ENCODE results near the gene ALDOB. TPM values are rescaled to one million over a fixed set of nuclear protein-coding genes. Genes with fewer than 3 reads are reported as not detected.
A peak's percentile ranks its signal among the peaks of the same experiment; 100 is the strongest.

ALDOB gene
- total RNA-seq, 1 experiment from 2014 or later = not detected

DNA sequence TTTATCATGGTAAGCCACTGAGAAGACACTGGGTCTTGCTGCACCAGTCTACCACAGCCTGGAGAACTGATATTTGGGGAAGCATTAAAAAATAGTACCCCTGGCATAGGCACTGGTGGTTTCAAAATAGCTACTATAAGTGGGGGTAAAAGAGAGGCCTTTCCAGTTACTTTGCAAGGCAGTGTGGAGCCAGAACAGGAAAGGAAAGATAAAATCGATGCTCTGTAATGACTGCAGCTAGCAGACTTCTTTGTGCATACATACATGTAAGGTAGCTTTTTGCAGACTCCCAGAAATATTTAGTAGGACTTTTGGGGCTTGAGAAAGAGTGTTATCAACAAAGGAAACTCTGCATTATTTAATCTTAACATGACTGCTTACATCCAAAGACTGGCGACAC lies 31.3 kb upstream of the ALDOB start:
- ChIA-PET CTCF (no interaction called here), POLR2A (ENCODE audit: unreplicated experiment) (no interaction called here)
- Histone ChIP-seq H2AFZ (ENCODE audit: low read length) (no peak overlapping the region), H3K27me3 (ENCODE audit: low read length) (peaks cover 10% of the 10 kb centered on the region; the same call in 1 of the 2 replicates), H3K9ac (ENCODE audit: low read length) (no peak overlapping the region), H3K9me3 (ENCODE audit: low read length) (no peaks in the 10 kb centered on the region), H3K4me1 (ENCODE audit: insufficient read depth, low read length) (peaks cover 14% of the 10 kb centered on the region), H3K9me2 (replicated peaks; ENCODE audit: low read length) (no peaks in the 10 kb centered on the region), H4K20me1 (ENCODE audit: low read length) (no peaks in the 10 kb centered on the region), H3K4me3 (ENCODE audit: low read length) (no peak overlapping the region), H3K27ac (ENCODE audit: low read length) (peak overlapping the region; percentile 40; the same call in 1 of the 2 replicates), H3K36me3 (ENCODE audit: low read depth, low read length) (no peaks in the 10 kb centered on the region), H3K79me2 (ENCODE audit: low read length) (no peaks in the 10 kb centered on the region), H3K4me2 (ENCODE audit: low read length) (no peak overlapping the region), H3F3A (ENCODE audit: low read length, unreplicated experiment) (no peaks in the 10 kb centered on the region)
- no peak for TF ChIP-seq EZH2 (IDR thresholded peaks at IDR 0.05; ENCODE audit: low read length, unreplicated experiment)
- TF ChIP-seq, protein P1, sequence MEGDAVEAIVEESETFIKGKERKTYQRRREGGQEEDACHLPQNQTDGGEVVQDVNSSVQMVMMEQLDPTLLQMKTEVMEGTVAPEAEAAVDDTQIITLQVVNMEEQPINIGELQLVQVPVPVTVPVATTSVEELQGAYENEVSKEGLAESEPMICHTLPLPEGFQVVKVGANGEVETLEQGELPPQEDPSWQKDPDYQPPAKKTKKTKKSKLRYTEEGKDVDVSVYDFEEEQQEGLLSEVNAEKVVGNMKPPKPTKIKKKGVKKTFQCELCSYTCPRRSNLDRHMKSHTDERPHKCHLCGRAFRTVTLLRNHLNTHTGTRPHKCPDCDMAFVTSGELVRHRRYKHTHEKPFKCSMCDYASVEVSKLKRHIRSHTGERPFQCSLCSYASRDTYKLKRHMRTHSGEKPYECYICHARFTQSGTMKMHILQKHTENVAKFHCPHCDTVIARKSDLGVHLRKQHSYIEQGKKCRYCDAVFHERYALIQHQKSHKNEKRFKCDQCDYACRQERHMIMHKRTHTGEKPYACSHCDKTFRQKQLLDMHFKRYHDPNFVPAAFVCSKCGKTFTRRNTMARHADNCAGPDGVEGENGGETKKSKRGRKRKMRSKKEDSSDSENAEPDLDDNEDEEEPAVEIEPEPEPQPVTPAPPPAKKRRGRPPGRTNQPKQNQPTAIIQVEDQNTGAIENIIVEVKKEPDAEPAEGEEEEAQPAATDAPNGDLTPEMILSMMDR (conservative IDR thresholded peaks at IDR 0.05; ENCODE audit: low read depth, low read length) = no peak
- TF ChIP-seq EZH2phosphoT487 (IDR thresholded peaks at IDR 0.05; ENCODE audit: borderline replicate concordance, low read length) = no peak
- no peak for ATAC-seq
- BruUV-seq (replicated peaks) = no TSS peak
- intact Hi-C loops (cut with micrococcal nuclease) = no loop called here
- DNase-seq = no peak

- CTCF ChIA-PET = no interaction called here
- Histone ChIP-seq H3K36me3 (ENCODE audit: low read depth, low read length) (no peaks in the 10 kb centered on the region), H3K4me2 (ENCODE audit: low read length) (peak overlapping the region; percentile 34; the same call in 1 of the 2 replicates), H2AFZ (ENCODE audit: low read length) (no peak overlapping the region), H3K9me2 (replicated peaks; ENCODE audit: low read length) (no peaks in the 10 kb centered on the region), H3K79me2 (ENCODE audit: low read length) (no peaks in the 10 kb centered on the region), H3F3A (ENCODE audit: low read length, unreplicated experiment) (no peaks in the 10 kb centered on the region), H4K20me1 (ENCODE audit: low read length) (no peaks in the 10 kb centered on the region), H3K27me3 (ENCODE audit: low read length) (0 out of 2 replicates have a peak, but pooled peaks cover 3% of the 10 kb centered on the region), H3K9ac (ENCODE audit: low read length) (no peak overlapping the region), H3K27ac (ENCODE audit: low read length) (no peak overlapping the region), H3K4me1 (ENCODE audit: insufficient read depth, low read length) (peaks cover 14% of the 10 kb centered on the region), H3K9me3 (ENCODE audit: low read length) (no peaks in the 10 kb centered on the region), H3K4me3 (ENCODE audit: low read length) (no peak overlapping the region)
- ATAC-seq = peak; percentile 66
- POLR2A ChIA-PET (ENCODE audit: unreplicated experiment) = no interaction called here
- TF ChIP-seq EZH2phosphoT487 (IDR thresholded peaks at IDR 0.05; ENCODE audit: borderline replicate concordance, low read length) (no peak), EZH2 (IDR thresholded peaks at IDR 0.05; ENCODE audit: low read length, unreplicated experiment) (no peak)
- TF ChIP-seq, protein P1 (conservative IDR thresholded peaks at IDR 0.05; ENCODE audit: low read depth, low read length) = peak; percentile 46
- peak; percentile 67 for DNase-seq
- BruUV-seq (replicated peaks) = no TSS peak
- intact Hi-C loops (cut with micrococcal nuclease) = no loop called here
These were observed 29.8 kb upstream of the ALDOB start for GRCh38 chr9:101465326-101465915.

GRCh38 chr9:101463397-101463796 lies 27.8 kb upstream of the ALDOB start:
- DNase-seq = peak; percentile 4
- Histone ChIP-seq H3K4me1 (ENCODE audit: insufficient read depth, low read length) (peaks cover 14% of the 10 kb centered on the region), H2AFZ (ENCODE audit: low read length) (no peak overlapping the region), H3K27ac (ENCODE audit: low read length) (no peak overlapping the region), H3K36me3 (ENCODE audit: low read depth, low read length) (no peaks in the 10 kb centered on the region), H3K9ac (ENCODE audit: low read length) (no peak overlapping the region), H4K20me1 (ENCODE audit: low read length) (no peaks in the 10 kb centered on the region), H3K79me2 (ENCODE audit: low read length) (no peaks in the 10 kb centered on the region), H3K9me3 (ENCODE audit: low read length) (no peaks in the 10 kb centered on the region), H3K4me3 (ENCODE audit: low read length) (no peak overlapping the region), H3K9me2 (replicated peaks; ENCODE audit: low read length) (no peaks in the 10 kb centered on the region), H3F3A (ENCODE audit: low read length, unreplicated experiment) (no peaks in the 10 kb centered on the region), H3K27me3 (ENCODE audit: low read length) (no peaks in the 10 kb centered on the region), H3K4me2 (ENCODE audit: low read length) (no peak overlapping the region)
- BruUV-seq (replicated peaks) = no TSS peak
- intact Hi-C loops (cut with micrococcal nuclease) = no loop called here
- CTCF ChIA-PET = no interaction called here
- no peak; the same call in 1 of the 2 replicates for ATAC-seq
- TF ChIP-seq, protein P1 (conservative IDR thresholded peaks at IDR 0.05; ENCODE audit: low read depth, low read length) = no peak
- TF ChIP-seq EZH2phosphoT487 (IDR thresholded peaks at IDR 0.05; ENCODE audit: borderline replicate concordance, low read length) (no peak), EZH2 (IDR thresholded peaks at IDR 0.05; ENCODE audit: low read length, unreplicated experiment) (no peak)
- POLR2A ChIA-PET (ENCODE audit: unreplicated experiment) = no interaction called here

All from PC-3 (cell line).